Coronary artery (tissue), 2 donors: Measurements from ENCODE around the gene MAP3K20.

Source experiments
- DNase-seq: peaks from one replicate; pipeline ENCODE4 v3.0.0-alpha.2; 2017; ENCODE audit warnings: low spot score
- H3K27ac ChIP-seq, 2 donors: fragments of 200-600 bp; sonication (generic); one replicate each; pipeline ENCODE4 v1.5.1; 2016 to 2019
- H3K4me3 ChIP-seq: fragments of 200-600 bp; sonication (generic); 2 replicates; pipeline ENCODE4 v1.5.1; 2016; ENCODE audit warnings: mild to moderate bottlenecking, moderate library complexity
- TF ChIP-seq, protein P1 (sequence below): fragments of 200-600 bp; sonication (generic); IDR thresholded peaks from one replicate; pipeline ENCODE4 v1.5.1; 2019; ENCODE audit warnings: antibody characterized with exemption

The MAP3K20 gene

GRCh38 chr2:173043897-173044519, 31.6 kb upstream of the MAP3K20 start:
- no peak overlapping the region for H3K4me3 ChIP-seq
- DNase-seq, result no peak
- no peak overlapping the region for H3K27ac ChIP-seq
- TF ChIP-seq, protein P1, sequence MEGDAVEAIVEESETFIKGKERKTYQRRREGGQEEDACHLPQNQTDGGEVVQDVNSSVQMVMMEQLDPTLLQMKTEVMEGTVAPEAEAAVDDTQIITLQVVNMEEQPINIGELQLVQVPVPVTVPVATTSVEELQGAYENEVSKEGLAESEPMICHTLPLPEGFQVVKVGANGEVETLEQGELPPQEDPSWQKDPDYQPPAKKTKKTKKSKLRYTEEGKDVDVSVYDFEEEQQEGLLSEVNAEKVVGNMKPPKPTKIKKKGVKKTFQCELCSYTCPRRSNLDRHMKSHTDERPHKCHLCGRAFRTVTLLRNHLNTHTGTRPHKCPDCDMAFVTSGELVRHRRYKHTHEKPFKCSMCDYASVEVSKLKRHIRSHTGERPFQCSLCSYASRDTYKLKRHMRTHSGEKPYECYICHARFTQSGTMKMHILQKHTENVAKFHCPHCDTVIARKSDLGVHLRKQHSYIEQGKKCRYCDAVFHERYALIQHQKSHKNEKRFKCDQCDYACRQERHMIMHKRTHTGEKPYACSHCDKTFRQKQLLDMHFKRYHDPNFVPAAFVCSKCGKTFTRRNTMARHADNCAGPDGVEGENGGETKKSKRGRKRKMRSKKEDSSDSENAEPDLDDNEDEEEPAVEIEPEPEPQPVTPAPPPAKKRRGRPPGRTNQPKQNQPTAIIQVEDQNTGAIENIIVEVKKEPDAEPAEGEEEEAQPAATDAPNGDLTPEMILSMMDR, result no peak

GRCh38 chr2:173044686-173045085, 31.0 kb upstream of the MAP3K20 start:
- Histone ChIP-seq H3K4me3 (no peak overlapping the region), H3K27ac (no peak overlapping the region)
- TF ChIP-seq, protein P1, result no peak
- DNase-seq, result no peak

GRCh38 chr2:173045181-173045580, 30.5 kb upstream of the MAP3K20 start:
- Histone ChIP-seq H3K27ac (no peak overlapping the region), H3K4me3 (no peak overlapping the region)
- TF ChIP-seq, protein P1, result no peak
- DNase-seq, result no peak

DNA sequence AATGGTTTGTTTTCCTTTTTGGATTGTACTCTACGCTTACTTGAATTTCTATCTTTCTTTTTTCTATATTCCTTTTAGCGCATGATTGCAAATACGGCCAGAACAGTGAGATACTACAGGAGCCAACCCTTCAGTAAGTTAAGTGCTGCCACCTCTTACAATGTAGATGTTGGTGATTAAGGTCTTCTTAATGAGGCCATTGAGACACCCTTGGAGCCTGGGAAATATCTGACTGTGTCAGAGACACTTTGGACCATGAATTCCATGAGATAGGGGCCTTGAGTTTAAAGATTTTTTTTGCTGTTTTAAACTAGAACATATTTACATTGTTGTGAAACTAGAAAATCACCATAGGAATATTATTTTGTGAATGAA, 27.1 kb upstream of the MAP3K20 start:
- Histone ChIP-seq H3K27ac (peak overlapping the region; percentile 26 to 52), H3K4me3 (no peak overlapping the region)

DNA sequence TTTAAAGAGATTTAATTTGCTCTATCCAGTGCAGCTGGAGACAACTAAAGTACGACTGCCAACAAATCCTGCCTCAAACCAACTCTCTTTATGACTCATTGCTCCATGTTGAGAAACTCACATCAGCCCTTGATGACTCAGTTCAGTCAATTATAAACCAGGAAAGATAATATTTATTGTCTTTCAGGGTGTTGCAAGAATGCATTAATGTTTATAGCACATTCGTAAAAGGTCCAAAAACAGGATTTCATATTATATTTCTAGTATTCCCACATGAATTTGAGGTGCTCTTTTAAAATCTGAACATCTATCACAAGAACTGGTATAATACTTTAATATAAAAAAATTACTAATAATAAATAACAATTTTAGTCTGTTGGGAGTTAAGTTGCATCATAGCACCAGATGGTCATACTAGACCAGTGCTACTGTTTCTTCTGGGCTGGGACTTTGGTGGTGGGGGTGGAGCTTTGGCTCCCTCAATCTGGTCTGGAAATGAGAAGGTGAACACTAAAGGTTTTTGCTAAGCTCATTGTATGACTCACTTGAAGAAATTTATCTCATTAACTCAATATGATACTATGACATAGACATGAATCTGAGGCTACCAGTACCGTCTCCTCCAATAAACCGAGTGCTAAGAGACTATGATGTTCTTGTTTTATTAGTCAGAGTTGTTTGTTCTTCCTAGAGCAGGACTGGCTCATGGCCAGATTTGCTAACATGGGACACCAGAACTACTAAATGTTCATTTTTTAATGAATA, 26.6 kb upstream of the MAP3K20 start:
- TF ChIP-seq, protein P1, result no peak
- Histone ChIP-seq H3K27ac (peak overlapping the region; percentile 50 to 52), H3K4me3 (no peak overlapping the region)
- no peak for DNase-seq

More for the DNA sequence above, 27.1 kb upstream of the MAP3K20 start:
- TF ChIP-seq, protein P1, result no peak
- no peak for DNase-seq

DNA sequence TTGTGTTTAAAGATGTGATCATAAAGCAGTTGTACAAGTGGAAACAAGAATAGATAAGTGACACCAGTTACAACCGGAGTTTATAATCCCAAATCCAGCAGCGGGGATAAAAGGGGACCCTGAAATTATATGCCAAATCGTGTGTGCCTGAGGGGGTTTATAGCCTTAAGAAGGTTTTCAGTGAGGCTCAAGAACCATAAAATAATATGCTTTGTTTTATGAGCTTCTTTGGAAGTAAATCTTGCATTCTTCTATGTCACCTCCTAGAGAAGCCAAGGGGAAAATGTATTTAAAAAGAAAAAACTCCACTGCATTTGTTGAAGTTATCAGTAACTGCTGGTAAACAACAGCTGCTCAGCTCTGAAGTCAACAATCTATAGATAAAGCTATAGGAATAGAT, 25.8 kb upstream of the MAP3K20 start:
- no peak for DNase-seq
- TF ChIP-seq, protein P1, result no peak
- H3K27ac ChIP-seq, result peak overlapping the region in 1 of 2 donors; percentile 50
- H3K4me3 ChIP-seq, result no peak overlapping the region

DNA sequence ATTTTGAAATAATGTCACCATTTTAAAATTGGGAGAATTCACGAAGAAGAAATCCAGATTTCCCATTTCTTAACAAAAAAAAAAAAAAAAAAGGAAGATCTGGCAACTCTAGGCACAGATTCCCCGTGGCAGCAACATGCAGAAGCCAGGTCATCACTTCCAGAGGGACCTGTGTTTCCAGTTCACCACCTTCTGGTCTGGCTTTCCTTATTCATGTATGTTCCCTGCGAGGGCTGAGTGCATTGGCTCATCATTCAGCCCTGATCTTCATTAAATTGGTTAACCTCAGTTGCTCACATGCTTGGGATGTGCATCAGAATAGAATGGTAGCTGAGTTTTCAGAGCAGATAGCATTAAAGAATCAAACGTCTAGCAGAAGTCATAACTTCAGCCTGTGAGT, 25.0 kb upstream of the MAP3K20 start:
- Histone ChIP-seq H3K4me3 (no peak overlapping the region), H3K27ac (no peak overlapping the region)
- no peak for DNase-seq
- TF ChIP-seq, protein P1, result no peak
